ENCODE measurements around the gene BICDL2.
A peak's percentile ranks its signal among the peaks of the same experiment; 100 is the strongest.

BICDL2 gene

DNA sequence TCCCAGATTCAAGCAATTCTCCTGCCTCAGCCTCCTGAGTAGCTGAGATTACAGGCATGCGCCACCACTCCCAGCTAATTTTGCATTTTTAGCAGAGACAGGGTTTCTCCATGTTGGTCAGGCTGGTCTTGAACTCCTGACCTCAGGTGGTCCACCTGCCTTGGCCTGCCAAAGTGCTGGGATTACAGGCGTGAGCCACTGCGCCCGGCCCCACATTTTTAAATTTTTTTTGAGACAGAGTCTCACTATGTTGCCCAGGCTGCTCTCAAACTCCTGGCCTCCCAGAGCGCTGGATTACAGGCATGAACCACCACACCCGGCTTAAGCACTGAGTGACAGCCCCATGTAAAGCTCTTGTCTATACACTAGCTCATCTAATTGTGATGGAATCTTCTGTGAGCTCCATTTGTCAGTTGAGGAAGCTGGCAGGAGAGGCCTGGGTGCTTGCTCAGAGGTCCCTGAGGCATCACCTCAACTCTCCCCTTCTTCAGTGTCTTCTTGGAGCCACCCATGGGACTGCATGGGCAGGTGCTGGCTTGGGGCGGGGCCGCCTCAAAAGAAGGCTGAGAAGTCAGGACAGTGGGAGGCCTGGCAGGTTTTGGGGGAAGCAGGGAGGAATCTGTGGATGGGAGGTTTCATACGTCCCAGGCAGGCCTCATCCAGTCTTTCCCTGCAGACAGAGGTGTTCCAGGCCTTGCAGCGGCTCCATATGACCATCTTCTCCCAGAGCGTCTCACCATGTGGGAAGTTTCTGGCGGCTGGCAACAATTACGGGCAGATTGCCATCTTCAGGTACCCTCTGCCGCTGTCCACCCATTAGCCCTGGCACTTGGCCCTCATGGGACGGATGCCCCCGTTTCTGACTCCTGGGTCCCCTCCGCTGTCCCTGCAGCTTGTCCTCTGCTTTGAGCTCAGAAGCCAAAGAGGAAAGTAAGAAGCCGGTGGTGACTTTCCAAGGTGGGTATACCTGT lies 11.4 kb downstream of the BICDL2 start:
- no peak overlapping the region for H3K27ac ChIP-seq (ENCODE audit: insufficient read depth, low read depth, low read length, poor library complexity, severe bottlenecking)
- no peak overlapping the region for H3K4me3 ChIP-seq (ENCODE audit: insufficient read depth, low read depth, low read length)
- no peaks in the 10 kb centered on the region for H3K9me3 ChIP-seq (ENCODE audit: control insufficient read depth, low read length)
- peaks cover 17% of the 10 kb centered on the region for H3K36me3 ChIP-seq (ENCODE audit: control insufficient read depth, insufficient read depth, low read length)
- peaks cover 23% of the 10 kb centered on the region for H3K4me1 ChIP-seq (ENCODE audit: control insufficient read depth, insufficient read depth, low read length)
- peaks cover 21% of the 10 kb centered on the region for H3K27me3 ChIP-seq (ENCODE audit: control insufficient read depth, insufficient read depth, low read length, poor library complexity, severe bottlenecking)
- whole genome bisulfite sequencing, 2 experiments, result 96% methylated on average over 18 of the region's 18 CpGs

DNA sequence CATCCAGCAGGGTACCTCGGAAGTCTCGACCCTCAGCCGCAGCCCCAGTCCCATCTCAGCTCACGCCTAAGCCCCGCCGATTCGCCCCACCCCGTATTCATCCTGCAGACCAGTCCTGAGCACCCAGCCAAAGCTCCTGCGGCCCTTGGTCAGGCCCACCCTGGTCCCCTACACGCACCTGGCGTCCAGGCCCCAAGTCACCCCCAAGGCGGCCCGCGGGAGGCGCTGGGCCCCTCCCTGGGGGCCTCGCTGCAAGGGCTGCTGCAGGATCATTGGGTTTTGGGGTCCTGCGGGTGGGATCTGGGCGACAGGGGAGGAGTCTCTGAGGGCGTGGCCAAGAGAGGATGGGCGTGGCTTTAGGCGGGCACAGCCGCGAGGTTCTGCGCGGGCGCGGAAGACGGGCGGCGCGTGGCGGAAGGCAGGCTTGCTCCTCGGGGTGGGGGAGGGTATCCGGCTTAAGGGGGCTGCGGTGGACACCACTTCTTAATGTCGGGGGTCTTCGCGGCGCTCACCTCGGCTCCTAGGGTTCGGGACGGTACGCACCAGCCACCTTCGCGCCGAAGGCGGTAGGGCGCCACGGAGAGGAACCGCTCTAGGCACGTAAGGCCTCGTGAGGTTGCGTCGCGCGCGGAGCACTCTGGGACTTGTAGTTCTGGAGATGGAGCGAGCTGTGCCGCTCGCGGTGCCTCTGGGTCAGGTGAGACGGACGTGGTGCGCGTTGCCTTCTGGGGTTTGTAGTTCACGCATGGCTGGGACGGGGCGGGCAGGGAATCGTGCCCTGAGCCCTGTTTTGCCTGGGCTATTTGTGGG lies 12.9 kb downstream of the BICDL2 start, which contains the start of the genes HCFC1R1 and THOC6:
HCFC1R1 (minus strand) TSS at position 274 of the 810 bp plus-strand sequence; CDS start at position 273, 1 bp downstream.
THOC6 (plus strand) TSS at position 367 of the 810 bp plus-strand sequence; CDS start at position 659, 292 bp downstream.
- H3K4me1 ChIP-seq (ENCODE audit: control insufficient read depth, insufficient read depth, low read length), result peaks cover 23% of the 10 kb centered on the region
- 0 to 1% methylated on average over 69 of the region's 69 CpGs for WGBS, 2 experiments
- H3K27me3 ChIP-seq (ENCODE audit: control insufficient read depth, insufficient read depth, low read length, poor library complexity, severe bottlenecking), result peaks cover 6% of the 10 kb centered on the region
- no peaks in the 10 kb centered on the region for H3K9me3 ChIP-seq (ENCODE audit: control insufficient read depth, low read length)
- peaks cover 17% of the 10 kb centered on the region for H3K36me3 ChIP-seq (ENCODE audit: control insufficient read depth, insufficient read depth, low read length)
- H3K27ac ChIP-seq (ENCODE audit: insufficient read depth, low read depth, low read length, poor library complexity, severe bottlenecking), result peak within 1 kb of the TSS; percentile 83
- peak within 1 kb of the TSS; percentile 60 for H3K4me3 ChIP-seq (ENCODE audit: insufficient read depth, low read depth, low read length)

DNA sequence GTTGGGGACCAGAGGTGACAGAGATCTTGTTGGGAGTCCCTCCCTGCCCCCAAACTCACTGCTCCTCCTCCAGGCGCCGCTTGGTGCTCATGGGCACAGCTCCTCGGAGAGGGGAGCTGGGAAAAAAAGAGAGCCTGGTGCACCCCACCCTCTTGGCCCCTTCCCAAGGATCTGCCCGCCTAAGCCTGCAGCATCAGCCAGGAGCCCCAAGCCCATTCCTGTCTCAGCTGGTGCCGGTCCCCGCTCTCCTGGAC lies 13.4 kb downstream of the BICDL2 start:
- Histone ChIP-seq H3K27ac (ENCODE audit: insufficient read depth, low read depth, low read length, poor library complexity, severe bottlenecking) (peak overlapping the region; percentile 79), H3K36me3 (ENCODE audit: control insufficient read depth, insufficient read depth, low read length) (peaks cover 17% of the 10 kb centered on the region), H3K9me3 (ENCODE audit: control insufficient read depth, low read length) (no peaks in the 10 kb centered on the region), H3K4me1 (ENCODE audit: control insufficient read depth, insufficient read depth, low read length) (peaks cover 25% of the 10 kb centered on the region), H3K27me3 (ENCODE audit: control insufficient read depth, insufficient read depth, low read length, poor library complexity, severe bottlenecking) (peaks cover under 1% of the 10 kb centered on the region), H3K4me3 (ENCODE audit: insufficient read depth, low read depth, low read length) (peak overlapping the region; percentile 60)
- 4% methylated on average over 6 of the region's 6 CpGs for WGBS, 2 experiments

DNA sequence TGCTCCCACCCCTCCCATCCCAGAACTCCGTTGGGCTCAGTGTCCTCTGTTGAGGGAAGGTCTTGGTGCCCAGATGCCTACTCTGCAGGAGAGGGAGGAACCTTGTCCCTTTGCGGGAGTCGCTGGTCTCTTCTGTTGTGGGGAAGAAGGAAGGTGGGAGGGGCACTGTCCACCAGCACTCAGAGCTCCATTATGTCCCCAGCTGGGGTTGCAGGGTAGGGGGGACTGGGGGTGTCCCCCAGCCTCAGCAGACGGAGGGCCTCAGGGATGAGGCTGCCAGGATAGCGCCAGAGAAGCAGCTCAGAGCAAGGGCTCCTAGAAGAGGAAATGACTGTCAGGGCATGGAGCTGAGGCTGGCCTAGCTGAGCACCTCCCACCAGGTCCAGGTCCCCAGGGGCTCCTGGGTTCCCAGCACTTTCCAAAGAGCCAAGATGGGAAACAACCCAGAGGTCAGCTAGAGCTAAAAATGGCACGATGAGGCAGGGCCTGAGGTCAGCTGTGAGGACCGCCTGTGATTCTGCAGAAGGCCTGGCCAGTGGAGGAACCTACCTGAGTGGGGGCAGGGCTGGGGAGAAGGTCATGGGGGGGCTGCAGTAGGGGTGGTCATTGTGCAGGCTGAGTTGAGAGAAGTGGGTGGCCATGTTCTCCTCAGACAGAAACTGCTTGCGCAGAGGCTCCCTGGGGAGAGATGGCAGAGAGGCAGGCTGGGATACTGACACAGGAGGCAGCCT lies 13.9 kb downstream of the BICDL2 start:
- no peaks in the 10 kb centered on the region for H3K27me3 ChIP-seq (ENCODE audit: control insufficient read depth, insufficient read depth, low read length, poor library complexity, severe bottlenecking)
- peaks cover 17% of the 10 kb centered on the region for H3K36me3 ChIP-seq (ENCODE audit: control insufficient read depth, insufficient read depth, low read length)
- peaks cover 25% of the 10 kb centered on the region for H3K4me1 ChIP-seq (ENCODE audit: control insufficient read depth, insufficient read depth, low read length)
- peak overlapping the region; percentile 60 for H3K4me3 ChIP-seq (ENCODE audit: insufficient read depth, low read depth, low read length)
- WGBS, 2 experiments, result 27 to 33% methylated on average over 8 of the region's 8 CpGs
- H3K9me3 ChIP-seq (ENCODE audit: control insufficient read depth, low read length), result no peaks in the 10 kb centered on the region
- peak overlapping the region; percentile 83 for H3K27ac ChIP-seq (ENCODE audit: insufficient read depth, low read depth, low read length, poor library complexity, severe bottlenecking)

DNA sequence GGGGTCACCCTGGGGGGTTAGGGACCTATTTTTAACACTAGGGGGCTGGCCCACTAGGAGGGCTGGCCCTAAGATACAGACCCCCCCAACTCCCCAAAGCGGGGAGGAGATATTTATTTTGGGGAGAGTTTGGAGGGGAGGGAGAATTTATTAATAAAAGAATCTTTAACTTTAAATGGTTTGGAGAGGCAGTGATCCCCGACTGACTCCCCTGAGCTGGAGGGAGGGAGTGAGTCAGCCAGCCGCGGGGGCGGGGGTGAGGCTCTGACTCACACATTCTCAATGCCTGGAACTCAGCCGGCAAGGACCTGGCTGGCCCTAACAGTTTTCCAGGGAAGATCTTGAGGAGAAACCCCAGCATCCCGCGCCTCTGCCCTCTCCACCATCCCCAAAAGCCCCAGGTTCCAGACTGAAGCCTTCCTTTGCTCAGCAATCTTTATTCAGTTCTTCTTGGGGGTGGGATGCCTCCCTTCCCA lies 14.5 kb downstream of the BICDL2 start:
- Histone ChIP-seq H3K4me3 (ENCODE audit: insufficient read depth, low read depth, low read length) (peak overlapping the region; percentile 56), H3K36me3 (ENCODE audit: control insufficient read depth, insufficient read depth, low read length) (peaks cover 17% of the 10 kb centered on the region), H3K4me1 (ENCODE audit: control insufficient read depth, insufficient read depth, low read length) (peaks cover 25% of the 10 kb centered on the region), H3K9me3 (ENCODE audit: control insufficient read depth, low read length) (no peaks in the 10 kb centered on the region), H3K27me3 (ENCODE audit: control insufficient read depth, insufficient read depth, low read length, poor library complexity, severe bottlenecking) (peaks cover 3% of the 10 kb centered on the region), H3K27ac (ENCODE audit: insufficient read depth, low read depth, low read length, poor library complexity, severe bottlenecking) (peak overlapping the region; percentile 83)
- WGBS, 2 experiments, result 6 to 10% methylated on average over 7 to 8 of the region's 8 CpGs

DNA sequence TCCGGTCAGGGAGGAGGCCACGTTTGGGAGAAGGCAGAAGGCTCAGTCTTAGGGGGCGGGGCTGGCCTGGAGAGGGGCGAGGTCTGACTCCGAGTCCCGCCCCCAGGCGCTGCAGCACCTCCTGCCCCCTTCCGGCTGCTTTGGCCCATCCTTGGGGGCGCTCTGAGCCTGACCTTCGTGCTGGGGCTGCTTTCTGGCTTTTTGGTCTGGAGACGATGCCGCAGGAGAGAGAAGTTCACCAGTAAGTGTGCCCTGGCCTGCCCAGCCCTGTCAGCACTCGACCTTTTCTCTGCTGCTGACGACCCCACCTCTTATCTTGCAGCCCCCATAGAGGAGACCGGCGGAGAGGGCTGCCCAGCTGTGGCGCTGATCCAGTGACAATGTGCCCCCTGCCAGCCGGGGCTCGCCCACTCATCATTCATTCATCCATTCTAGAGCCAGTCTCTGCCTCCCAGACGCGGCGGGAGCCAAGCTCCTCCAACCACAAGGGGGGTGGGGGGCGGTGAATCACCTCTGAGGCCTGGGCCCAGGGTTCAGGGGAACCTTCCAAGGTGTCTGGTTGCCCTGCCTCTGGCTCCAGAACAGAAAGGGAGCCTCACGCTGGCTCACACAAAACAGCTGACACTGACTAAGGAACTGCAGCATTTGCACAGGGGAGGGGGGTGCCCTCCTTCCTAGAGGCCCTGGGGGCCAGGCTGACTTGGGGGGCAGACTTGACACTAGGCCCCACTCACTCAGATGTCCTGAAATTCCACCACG lies 15.1 kb downstream of the BICDL2 start:
- Histone ChIP-seq H3K27me3 (ENCODE audit: control insufficient read depth, insufficient read depth, low read length, poor library complexity, severe bottlenecking) (peaks cover 5% of the 10 kb centered on the region), H3K36me3 (ENCODE audit: control insufficient read depth, insufficient read depth, low read length) (peaks cover 13% of the 10 kb centered on the region), H3K4me1 (ENCODE audit: control insufficient read depth, insufficient read depth, low read length) (peaks cover 25% of the 10 kb centered on the region), H3K9me3 (ENCODE audit: control insufficient read depth, low read length) (no peaks in the 10 kb centered on the region), H3K4me3 (ENCODE audit: insufficient read depth, low read depth, low read length) (peak overlapping the region; percentile 56), H3K27ac (ENCODE audit: insufficient read depth, low read depth, low read length, poor library complexity, severe bottlenecking) (peak overlapping the region; percentile 83)
- 0 to 1% methylated on average over 24 to 25 of the region's 25 CpGs for WGBS, 2 experiments

DNA sequence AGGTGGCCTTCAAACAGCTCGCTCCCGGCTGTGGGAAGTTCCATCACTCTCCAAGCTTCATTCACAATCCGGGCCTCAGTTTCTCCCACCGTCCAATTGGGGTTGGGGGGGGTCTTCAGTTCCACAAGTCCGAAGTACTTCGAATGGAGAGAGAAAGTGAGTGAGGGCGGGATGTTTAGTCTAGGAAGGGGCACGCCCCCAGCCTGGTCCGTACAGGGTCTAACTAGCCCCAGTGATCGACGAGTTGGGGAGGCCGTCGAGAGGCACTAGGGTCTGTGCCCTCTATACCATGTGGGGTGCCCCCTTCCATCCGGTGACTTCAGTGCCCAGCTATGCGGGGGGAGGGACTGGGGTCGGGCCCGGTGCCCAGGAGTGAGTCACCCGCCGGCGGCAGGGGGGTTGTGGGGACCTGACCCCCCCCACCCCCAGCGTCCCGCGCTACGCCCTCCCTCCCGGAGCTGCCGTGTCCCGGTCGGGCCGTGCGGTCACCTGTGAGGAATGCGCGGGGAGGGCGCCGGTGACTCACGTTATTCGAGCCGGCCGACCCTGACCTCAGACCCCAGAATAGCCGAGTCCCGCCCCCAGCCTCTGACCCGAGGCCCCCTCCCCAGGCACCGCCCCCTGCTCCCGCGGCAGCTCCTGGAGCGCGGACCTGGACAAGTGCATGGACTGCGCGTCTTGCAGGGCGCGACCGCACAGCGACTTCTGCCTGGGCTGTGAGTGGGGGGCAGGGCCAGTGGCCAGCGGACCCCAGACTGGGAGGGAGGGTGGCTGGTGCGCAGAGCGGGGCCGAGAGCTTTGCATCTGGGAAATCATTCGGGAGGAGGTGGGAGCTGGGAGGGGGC lies 15.9 kb downstream of the BICDL2 start:
- H3K27me3 ChIP-seq (ENCODE audit: control insufficient read depth, insufficient read depth, low read length, poor library complexity, severe bottlenecking), result peaks cover 5% of the 10 kb centered on the region
- peak overlapping the region; percentile 83 for H3K27ac ChIP-seq (ENCODE audit: insufficient read depth, low read depth, low read length, poor library complexity, severe bottlenecking)
- peaks cover 6% of the 10 kb centered on the region for H3K36me3 ChIP-seq (ENCODE audit: control insufficient read depth, insufficient read depth, low read length)
- peaks cover 25% of the 10 kb centered on the region for H3K4me1 ChIP-seq (ENCODE audit: control insufficient read depth, insufficient read depth, low read length)
- WGBS, 2 experiments, result 0% methylated on average over 57 of the region's 57 CpGs
- H3K9me3 ChIP-seq (ENCODE audit: control insufficient read depth, low read length), result no peaks in the 10 kb centered on the region
- peak overlapping the region; percentile 56 for H3K4me3 ChIP-seq (ENCODE audit: insufficient read depth, low read depth, low read length)

DNA sequence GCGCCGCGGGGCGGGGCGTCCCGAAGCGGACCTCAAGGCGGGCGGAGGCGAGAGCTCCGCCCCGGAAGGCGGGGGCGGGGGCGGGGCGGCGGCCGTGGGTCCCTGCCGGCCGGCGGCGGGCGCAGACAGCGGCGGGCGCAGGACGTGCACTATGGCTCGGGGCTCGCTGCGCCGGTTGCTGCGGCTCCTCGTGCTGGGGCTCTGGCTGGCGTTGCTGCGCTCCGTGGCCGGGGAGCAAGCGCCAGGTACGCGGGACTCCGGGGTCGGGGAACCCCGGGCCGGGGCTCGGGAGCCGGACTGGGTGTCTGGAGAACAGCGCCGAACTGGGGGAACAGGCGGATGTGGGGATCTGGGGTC lies 16.5 kb downstream of the BICDL2 start, which contains the start of gene TNFRSF12A:
TNFRSF12A (plus strand) TSS at position 122 of the 357 bp plus-strand sequence; CDS start at position 152, 30 bp downstream.
- Histone ChIP-seq H3K4me3 (ENCODE audit: insufficient read depth, low read depth, low read length) (peak within 1 kb of the TSS; percentile 56), H3K27me3 (ENCODE audit: control insufficient read depth, insufficient read depth, low read length, poor library complexity, severe bottlenecking) (peaks cover 5% of the 10 kb centered on the region), H3K4me1 (ENCODE audit: control insufficient read depth, insufficient read depth, low read length) (peaks cover 25% of the 10 kb centered on the region), H3K9me3 (ENCODE audit: control insufficient read depth, low read length) (no peaks in the 10 kb centered on the region), H3K36me3 (ENCODE audit: control insufficient read depth, insufficient read depth, low read length) (no peaks in the 10 kb centered on the region), H3K27ac (ENCODE audit: insufficient read depth, low read depth, low read length, poor library complexity, severe bottlenecking) (peak within 1 kb of the TSS; percentile 83)
- 0% methylated on average over 49 of the region's 49 CpGs for WGBS, 2 experiments
